Lower leg skin (tissue), 3 donors: ENCODE results near the gene DNMT3A.

Experiments
- POLR2A ChIP-seq, 2 donors: fragments of 450-650 bp; IDR thresholded peaks; one replicate each; pipeline ENCODE4 v1.6.1; 2016 to 2017; ENCODE audit warnings: antibody characterized with exemption in 2 of 2, mild to moderate bottlenecking in 1 of 2, moderate library complexity in 1 of 2
- TF ChIP-seq, protein P1 (sequence below), 3 donors: fragments of 450-650 bp; IDR thresholded peaks; one replicate each; pipeline ENCODE4 v1.5.1; 2016; ENCODE audit warnings: antibody characterized with exemption in 3 of 3, mild to moderate bottlenecking in 3 of 3, moderate library complexity in 2 of 3

DNA sequence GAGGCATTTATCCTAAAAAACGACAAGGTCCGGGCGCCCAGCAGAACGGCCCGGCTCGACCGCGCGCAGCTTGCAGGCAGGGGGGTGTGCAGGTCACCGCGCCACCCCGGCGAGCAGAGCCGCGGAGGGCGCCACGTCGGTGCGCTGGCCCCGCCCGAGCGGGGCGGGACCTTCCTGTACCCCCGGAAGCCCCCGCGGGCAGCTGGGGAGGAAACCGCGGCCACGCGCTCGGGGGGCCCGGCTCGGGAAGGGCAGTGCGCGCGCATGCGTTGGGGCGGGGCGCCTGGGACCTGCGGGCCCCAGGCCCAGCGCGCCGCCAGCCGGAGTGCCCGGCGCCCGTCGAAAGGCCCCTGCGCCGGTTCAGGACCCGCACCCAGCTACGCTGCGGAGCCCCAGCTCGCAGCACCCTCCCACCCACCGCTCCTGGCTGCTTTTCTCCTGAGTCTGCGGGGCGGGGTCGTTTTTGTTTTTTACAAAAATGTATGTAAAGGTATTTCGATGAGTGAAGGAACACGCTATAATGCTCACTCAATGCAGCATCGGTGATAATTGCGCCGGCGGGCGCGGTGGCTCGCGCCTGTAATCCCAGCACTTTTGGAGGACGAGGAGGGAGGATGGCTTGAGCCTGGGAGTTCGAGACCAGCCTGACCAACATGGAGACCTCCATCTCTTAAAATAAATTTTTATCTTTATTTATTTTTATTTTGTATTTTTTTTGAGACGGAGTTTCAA lies 125.6 kb downstream of the DNMT3A start:
- TF ChIP-seq, protein P1, sequence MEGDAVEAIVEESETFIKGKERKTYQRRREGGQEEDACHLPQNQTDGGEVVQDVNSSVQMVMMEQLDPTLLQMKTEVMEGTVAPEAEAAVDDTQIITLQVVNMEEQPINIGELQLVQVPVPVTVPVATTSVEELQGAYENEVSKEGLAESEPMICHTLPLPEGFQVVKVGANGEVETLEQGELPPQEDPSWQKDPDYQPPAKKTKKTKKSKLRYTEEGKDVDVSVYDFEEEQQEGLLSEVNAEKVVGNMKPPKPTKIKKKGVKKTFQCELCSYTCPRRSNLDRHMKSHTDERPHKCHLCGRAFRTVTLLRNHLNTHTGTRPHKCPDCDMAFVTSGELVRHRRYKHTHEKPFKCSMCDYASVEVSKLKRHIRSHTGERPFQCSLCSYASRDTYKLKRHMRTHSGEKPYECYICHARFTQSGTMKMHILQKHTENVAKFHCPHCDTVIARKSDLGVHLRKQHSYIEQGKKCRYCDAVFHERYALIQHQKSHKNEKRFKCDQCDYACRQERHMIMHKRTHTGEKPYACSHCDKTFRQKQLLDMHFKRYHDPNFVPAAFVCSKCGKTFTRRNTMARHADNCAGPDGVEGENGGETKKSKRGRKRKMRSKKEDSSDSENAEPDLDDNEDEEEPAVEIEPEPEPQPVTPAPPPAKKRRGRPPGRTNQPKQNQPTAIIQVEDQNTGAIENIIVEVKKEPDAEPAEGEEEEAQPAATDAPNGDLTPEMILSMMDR (IDR thresholded peaks at IDR 0.05) = no peak
- TF ChIP-seq POLR2A (IDR thresholded peaks at IDR 0.05) = no peak
